ENCODE results near the gene KIRREL3. TPM values are rescaled to one million over a fixed set of nuclear protein-coding genes. Genes with fewer than 3 reads are reported as not detected.

The KIRREL3 gene
- total and polyA plus RNA-seq, 2 of the 4 experiments (the other 2 are of a cell fraction), result 10.9 to 15.9 TPM

- Histone ChIP-seq H2AFZ (replicated peaks; ENCODE audit: low read length, poor library complexity) (no peak overlapping the region), H2BK5ac (ENCODE audit: low read depth, low read length, poor library complexity, severe bottlenecking) (peak overlapping the region; percentile 80), H3K27me3 (ENCODE audit: control insufficient read depth, insufficient read depth, low read length) (peaks cover 5% of the 10 kb centered on the region), H3K9me3 (ENCODE audit: control insufficient read depth, insufficient read depth, low read length) (no peaks in the 10 kb centered on the region), H2AK9ac (replicated peaks; ENCODE audit: low read depth, low read length, poor library complexity) (no peak overlapping the region), H3K79me1 (ENCODE audit: low read depth in 1 of 2, low read length in 2 of 2) (no peaks in the 10 kb centered on the region), H3K56ac (ENCODE audit: extremely low read depth, insufficient read depth, low read length) (no peak overlapping the region), H3K4ac (ENCODE audit: low read depth, low read length) (peak overlapping the region; percentile 73; the same call in 1 of the 2 replicates), H3K9ac (ENCODE audit: low read depth, low read length) (no peak overlapping the region), H3K18ac (ENCODE audit: low read depth, low read length) (no peak overlapping the region; the same call in 1 of the 2 replicates), H3K4me2 (ENCODE audit: low read depth, low read length) (no peak overlapping the region), H3K9me1 (ENCODE audit: insufficient read depth, low read length) (0 out of 2 replicates have a peak, but pooled peaks cover 5% of the 10 kb centered on the region), H3K4me3 (ENCODE audit: insufficient read depth, low read depth, low read length) (no peak overlapping the region), H2BK120ac (ENCODE audit: low read depth, low read length) (peak overlapping the region; percentile 84), H2BK20ac (ENCODE audit: low read depth, low read length) (peak overlapping the region; percentile 90; the same call in 1 of the 2 replicates), H4K5ac (ENCODE audit: low read depth, low read length) (no peak overlapping the region), H4K91ac (ENCODE audit: insufficient read depth, low read depth, low read length) (no peak overlapping the region; the same call in 1 of the 2 replicates), H3K27ac (ENCODE audit: insufficient read depth, low read length) (no peak overlapping the region), H3K23ac (ENCODE audit: low read depth, low read length) (no peak overlapping the region), H2AK5ac (ENCODE audit: low read depth, low read length) (no peak overlapping the region), H3K4me1 (ENCODE audit: control insufficient read depth, insufficient read depth, low read length) (peaks cover 4% of the 10 kb centered on the region), H3K36me3 (ENCODE audit: control insufficient read depth, insufficient read depth, low read length) (no peaks in the 10 kb centered on the region), H4K8ac (ENCODE audit: low read depth in 2 of 2, low read length in 2 of 2) (no peak overlapping the region), H4K20me1 (ENCODE audit: insufficient read depth, low read length) (no peaks in the 10 kb centered on the region), H3K14ac (replicated peaks; ENCODE audit: low read depth, low read length) (no peak overlapping the region), H2BK15ac (ENCODE audit: low read depth, low read length) (no peak overlapping the region)
- in situ Hi-C loops (cut with MboI; ENCODE audit: low sequenced_read_pairs), result no loop called here
- BruUV-seq (replicated peaks), result no TSS peak
- intact Hi-C loops (cut with micrococcal nuclease), result no loop called here
- whole genome bisulfite sequencing, 2 experiments (ENCODE audit: extremely low coverage in 2 of 2, insufficient read length in 1 of 2), result no CpG with 5 or more reads among the region's 1 CpG
- dilution Hi-C loops (cut with HindIII; ENCODE audit: low sequenced_read_pairs, unreplicated experiment), result no loop called here
- TF ChIP-seq CTCF (conservative IDR thresholded peaks at IDR 0.05; ENCODE audit: low read depth, low read length) (no peak), BHLHE40 (IDR thresholded peaks at IDR 0.05; ENCODE audit: low read depth, low read length) (no peak), RCOR1 (IDR thresholded peaks at IDR 0.05; ENCODE audit: insufficient replicate concordance, low read length) (no peak), MAZ (IDR thresholded peaks at IDR 0.05; ENCODE audit: borderline replicate concordance, low read depth, low read length) (no peak), NFE2L2 (IDR thresholded peaks at IDR 0.05; ENCODE audit: low read depth, low read length) (no peak), ELK1 (IDR thresholded peaks at IDR 0.05; ENCODE audit: borderline replicate concordance, low read depth, low read length) (no peak), SMC3 (IDR thresholded peaks at IDR 0.05; ENCODE audit: low read depth, low read length) (no peak), CEBPB (IDR thresholded peaks at IDR 0.05; ENCODE audit: low read depth, low read length) (no peak), MAFK (IDR thresholded peaks at IDR 0.05; ENCODE audit: low read depth, low read length) (no peak), RFX5 (IDR thresholded peaks at IDR 0.05; ENCODE audit: low read depth, low read length) (no peak), MXI1 (IDR thresholded peaks at IDR 0.05; ENCODE audit: borderline replicate concordance, low read depth, low read length) (no peak), RAD21 (IDR thresholded peaks at IDR 0.05; ENCODE audit: low read length) (no peak), USF2 (IDR thresholded peaks at IDR 0.05; ENCODE audit: low read depth, low read length) (no peak), FOS (IDR thresholded peaks at IDR 0.05; ENCODE audit: low read depth, low read length) (no peak), POLR2A (IDR thresholded peaks at IDR 0.05; ENCODE audit: low read depth, low read length) (no peak), CHD1 (IDR thresholded peaks at IDR 0.05; ENCODE audit: low read depth, low read length) (no peak)
- ChIA-PET POLR2A (ENCODE audit: unreplicated experiment) (no interaction called here), CTCF (interaction anchor here (1.1 to 1.3 kb wide), 2 partner anchors 25 to 40 kb away, joined by 3 read pairs; no protein-coding TSS in a partner anchor)
- DNase-seq, result peak; percentile 74
- ATAC-seq (ENCODE audit: low read depth), result peak; percentile 94
Observed at GRCh38 chr11:127042445-127042844, 41.9 kb upstream of the KIRREL3 start.

All from IMR-90 (cell line).